NCI-H2081 treated with DMSO at 0.1 percent for 48 hours (cell line): ENCODE results near the gene CACNA1G.

ENCODE experiments used
- DNase-seq: peaks from one replicate; lab custom pipeline; 2025; lab: John Stamatoyannopoulos, UW

Gene CACNA1G

DNA sequence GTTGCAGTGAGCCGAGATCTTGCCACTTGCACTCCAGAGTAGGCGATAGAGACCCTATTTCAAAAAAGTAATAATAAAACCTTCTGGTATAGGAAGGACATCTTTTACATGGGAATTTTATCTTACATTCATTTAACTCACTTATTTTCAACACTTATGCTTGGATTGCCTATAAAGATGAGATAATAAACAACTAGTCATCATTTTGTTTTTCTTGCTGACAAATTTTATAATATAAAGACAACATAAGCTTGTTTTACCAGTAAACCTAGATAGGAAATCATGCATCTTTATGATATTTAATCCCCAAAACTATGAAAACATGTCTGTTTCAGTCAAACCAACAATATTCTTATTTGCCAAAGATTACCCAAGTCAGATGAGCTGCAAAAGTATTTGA is 91.1 kb downstream of the CACNA1G start:
- no peak for DNase-seq

DNA sequence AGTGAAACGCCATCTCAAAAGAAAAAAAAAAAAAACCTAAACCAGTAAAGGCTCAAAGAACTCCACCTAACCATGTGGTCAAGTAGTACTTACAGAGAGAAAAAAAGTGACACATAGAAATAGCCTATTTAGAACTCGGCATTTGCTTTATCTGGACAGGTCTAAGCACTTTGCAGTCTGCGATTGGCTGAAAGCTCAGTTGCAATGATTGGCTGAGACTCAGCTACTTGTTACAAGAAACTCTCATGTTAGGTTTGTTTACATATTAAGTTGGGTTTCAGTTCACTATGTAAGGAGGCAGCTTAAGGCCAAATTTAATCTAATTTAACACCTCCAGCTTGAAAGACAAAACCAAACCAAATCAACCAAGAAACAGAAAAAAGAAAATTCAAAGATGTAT is 93.2 kb downstream of the CACNA1G start:
- DNase-seq = no peak

DNA sequence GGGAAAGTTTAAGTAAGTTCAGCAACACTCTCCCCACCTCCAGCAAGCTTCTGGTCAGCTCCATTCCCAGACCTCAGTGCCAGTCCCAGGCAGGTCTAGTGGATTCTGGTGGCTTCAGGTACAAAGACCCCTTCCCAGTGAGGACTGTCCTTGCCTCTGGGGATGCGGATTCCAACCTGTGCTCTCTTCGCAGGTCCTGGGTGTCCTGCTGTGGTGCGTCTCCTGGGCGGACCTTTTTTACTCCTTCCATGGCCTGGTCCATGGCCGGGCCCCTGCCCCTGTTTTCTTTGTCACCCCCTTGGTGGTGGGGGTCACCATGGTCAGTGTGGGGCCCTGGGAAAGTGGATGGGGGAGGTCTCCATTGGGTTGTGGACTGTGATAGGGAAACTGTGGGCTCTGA is 96.0 kb downstream of the CACNA1G start:
- DNase-seq = no peak

DNA sequence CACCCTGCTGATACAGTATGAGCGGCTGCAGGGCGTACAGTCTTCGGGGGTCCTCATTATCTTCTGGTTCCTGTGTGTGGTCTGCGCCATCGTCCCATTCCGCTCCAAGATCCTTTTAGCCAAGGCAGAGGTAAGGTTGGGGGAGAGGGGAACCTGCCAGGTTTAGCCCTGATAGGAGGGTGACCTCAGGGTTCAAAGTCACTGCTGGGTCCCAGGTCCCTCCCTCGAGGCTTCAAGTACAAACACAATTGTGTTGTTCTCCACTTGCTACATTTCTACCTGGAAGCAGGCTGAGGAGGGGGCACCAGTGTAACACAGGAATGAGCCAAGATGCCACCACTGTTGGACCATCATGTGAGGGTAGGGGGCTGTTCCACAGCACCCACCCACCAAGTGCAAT is 96.5 kb downstream of the CACNA1G start:
- DNase-seq = no peak

DNA sequence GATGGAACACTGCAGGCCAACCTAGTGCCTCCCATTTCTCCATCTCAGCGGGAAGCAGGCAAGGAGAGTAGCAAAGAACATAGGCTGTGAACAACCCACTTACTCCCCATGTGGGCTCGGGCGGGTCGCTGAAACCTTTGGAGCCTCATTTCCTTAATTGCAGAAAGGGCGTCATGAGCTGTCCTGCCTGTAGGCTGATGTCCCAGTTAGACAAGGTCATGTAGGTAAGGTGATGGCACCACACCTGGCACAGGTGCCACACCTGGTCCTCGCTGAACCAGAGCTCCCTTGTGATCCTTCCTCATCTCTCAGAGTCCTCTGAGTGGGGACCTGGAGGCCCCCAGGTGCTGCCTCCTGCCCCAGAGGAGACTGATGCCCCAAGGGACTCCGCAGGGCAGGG is 97.1 kb downstream of the CACNA1G start:
- no peak for DNase-seq

DNA sequence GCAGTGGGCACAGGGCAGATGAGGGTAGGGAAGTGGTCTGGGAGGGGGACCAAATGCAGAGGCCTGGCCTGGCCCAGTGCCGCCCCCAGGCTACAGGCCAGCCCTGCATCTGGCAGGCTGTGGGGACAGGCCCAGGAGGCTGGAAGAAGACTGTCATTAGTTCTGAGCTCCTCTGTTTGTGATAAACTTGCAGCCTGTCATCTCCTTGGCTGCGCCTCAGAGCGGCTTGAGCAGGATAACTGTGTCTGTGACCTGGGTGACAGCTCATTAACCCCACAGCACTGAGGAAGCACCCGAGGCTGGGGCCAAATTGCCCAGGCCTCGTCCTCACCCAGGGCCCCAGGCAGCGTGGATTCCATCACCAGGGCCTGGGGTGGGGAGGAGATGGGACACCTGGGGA is 98.1 kb downstream of the CACNA1G start:
- no peak for DNase-seq

DNA sequence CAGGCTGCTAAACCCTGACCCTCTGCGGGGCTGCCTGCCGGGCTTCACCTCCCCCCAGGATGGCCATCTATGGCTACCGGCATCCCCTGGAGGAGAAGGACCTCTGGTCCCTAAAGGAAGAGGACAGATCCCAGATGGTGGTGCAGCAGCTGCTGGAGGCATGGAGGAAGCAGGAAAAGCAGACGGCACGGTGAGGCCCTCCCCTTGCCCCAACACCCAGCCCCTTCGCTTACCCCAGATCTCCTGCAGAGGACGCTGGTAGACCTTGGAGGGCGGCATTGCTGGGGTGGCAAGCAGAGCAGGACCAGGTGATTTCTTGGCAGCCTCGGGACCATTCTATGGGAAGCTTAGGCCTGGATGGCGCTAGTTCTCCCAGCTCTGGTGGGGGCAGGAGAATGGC is 98.7 kb downstream of the CACNA1G start:
- no peak for DNase-seq

DNA sequence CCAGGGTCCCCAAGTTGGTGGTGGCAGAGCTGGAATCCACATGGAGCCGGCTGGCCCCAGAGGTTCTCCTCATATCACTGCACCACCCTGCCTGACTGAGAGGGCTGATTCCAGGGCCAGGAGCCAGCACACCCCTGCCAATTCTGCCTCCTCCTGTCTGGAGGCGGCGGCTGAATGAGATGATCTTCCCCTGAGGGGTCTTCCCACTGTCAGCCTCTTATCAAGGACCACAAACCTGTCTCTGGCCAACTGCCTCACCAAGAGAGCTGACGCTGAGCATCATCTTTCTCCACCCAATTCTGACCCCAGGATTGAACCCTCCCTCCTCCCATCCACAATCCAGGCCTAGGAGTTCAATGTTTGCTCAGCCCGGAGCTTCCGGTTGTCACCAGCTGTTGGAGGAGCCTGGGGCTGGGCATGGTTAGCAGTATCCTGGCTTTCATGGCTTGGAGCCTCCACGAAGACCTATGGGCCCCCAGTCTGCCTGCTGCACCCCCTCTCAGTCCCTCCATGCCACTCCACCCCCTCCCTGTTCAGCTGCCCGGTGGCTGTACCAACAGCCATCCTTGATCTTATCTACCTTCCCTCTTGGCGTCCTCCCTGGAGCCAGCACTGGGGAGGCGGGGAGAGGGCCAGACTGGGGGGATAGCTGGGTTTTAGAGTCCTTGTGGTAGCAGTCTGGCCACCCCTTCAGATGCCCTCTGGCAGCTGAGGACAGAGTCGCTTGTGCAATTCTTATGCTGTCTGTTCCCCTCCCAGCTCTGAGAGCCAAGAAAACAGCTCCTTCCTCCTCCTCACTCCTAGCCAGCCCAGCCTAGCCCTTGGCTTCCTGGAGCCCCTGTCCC is 99.7 kb downstream of the CACNA1G start:
- no peak for DNase-seq

DNA sequence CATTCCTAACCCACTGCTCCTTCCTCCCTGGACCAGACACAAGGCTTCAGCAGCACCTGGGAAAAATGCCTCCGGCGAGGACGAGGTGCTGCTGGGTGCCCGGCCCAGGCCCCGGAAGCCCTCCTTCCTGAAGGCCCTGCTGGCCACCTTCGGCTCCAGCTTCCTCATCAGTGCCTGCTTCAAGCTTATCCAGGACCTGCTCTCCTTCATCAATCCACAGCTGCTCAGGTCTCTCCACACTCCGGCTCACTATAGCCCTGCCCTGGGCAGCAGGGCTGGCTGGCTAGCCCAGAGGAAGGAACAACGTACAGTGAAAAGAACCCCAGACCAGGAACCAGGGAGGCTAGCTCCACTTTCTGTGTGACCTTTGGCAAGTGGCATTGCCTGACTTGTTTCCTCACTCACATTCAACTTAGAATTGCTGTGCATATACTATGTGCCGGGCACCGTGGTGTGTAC is 100.4 kb downstream of the CACNA1G start:
- no peak for DNase-seq

DNA sequence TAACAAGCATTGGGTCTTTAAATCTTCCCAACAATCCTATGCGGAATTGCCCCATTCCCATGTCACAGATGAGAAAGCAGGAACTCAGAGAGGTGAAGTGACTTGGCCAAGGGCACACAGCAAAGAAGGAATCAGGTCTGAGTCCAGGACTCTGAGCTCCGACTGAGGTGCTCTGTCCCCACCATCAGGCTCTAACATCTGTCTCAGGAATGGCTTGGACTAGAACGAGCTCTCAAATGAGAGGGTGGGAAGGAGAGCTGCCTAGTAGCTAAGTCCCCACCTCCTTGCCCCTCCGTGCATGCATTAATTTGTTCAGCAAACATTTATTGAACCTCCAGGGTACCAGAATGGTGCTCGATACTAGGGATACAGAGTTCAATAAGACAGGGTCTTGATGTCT is 100.8 kb downstream of the CACNA1G start:
- DNase-seq = no peak

DNA sequence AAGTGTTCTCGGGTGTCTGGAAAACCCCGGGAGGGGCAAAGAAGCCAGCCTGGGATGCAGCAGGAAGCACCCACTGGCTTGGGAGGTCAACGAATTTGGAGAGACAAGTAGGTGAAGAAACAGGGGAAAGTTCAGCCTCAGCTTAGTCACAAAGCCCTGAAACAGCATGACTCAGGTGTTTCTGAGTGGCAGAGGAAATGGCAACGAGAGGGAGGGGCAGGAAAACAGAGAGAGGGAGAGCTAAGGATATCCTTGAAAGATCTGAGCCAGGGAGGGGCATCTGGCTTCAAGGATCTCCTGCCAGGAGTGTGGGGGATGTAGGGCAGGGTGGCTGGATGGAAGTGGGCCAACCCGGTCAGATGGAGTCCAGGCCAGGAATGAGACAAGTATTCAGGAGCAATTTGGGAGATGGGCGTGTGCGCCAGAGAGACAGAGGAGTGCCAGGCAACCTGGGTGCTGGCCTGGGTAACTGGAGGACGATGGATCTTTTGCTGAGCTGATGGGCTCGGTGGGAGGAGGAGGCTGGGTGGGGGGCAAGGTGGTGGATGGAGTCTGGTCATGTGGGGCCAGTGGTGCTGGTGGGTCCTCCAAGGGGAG is 101.4 kb downstream of the CACNA1G start:
- DNase-seq = no peak

DNA sequence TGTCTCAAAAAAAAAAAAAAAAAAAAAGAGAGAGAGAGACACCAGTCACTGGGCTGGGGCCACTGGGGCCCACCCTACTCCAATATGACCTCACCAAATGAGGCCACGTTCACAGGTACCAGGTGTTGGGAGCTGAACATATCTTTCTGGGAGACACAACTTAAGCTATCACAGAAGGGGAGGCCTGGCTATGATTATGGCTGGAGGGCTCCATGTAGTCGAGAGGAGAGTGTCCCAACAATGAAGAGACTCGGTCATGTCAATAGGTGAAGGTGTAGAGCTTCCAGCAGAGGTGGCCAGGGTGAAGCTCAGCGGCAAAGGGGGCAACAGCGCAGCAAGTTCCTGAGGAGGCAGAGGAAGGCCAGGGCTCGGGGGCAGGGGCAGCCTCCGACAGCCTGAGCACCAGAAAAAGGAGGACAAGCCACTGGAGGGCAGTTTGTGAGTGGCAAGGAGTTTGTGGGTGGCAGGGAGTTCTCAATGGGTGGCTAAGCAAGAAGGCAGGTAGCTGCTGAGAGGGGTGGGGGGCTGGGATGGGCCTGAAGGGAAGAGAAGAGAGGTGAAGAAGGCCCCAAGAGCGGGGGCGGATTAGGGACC is 102.2 kb downstream of the CACNA1G start:
- no peak for DNase-seq

DNA sequence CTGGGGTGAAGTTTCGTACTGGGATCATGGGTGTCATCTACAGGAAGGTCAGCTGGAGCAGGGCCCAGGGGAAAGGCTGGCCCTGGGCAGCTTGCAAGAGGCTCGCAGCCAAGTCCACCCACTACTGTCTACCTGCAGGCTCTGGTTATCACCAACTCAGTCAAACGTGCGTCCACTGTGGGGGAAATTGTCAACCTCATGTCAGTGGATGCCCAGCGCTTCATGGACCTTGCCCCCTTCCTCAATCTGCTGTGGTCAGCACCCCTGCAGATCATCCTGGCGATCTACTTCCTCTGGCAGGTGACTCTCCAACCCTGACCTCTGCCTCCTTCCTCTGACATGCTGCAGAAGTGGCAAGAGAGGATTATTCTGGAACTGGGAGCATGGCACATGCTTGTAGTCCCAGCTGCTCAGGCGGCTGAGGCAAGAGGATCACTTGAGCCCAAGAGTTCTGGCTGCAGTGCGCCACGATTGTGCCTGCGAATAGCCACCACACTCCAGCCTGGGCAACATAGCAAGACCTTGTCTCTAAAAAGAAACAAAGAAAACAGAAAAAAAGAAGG is 103.4 kb downstream of the CACNA1G start:
- no peak for DNase-seq

DNA sequence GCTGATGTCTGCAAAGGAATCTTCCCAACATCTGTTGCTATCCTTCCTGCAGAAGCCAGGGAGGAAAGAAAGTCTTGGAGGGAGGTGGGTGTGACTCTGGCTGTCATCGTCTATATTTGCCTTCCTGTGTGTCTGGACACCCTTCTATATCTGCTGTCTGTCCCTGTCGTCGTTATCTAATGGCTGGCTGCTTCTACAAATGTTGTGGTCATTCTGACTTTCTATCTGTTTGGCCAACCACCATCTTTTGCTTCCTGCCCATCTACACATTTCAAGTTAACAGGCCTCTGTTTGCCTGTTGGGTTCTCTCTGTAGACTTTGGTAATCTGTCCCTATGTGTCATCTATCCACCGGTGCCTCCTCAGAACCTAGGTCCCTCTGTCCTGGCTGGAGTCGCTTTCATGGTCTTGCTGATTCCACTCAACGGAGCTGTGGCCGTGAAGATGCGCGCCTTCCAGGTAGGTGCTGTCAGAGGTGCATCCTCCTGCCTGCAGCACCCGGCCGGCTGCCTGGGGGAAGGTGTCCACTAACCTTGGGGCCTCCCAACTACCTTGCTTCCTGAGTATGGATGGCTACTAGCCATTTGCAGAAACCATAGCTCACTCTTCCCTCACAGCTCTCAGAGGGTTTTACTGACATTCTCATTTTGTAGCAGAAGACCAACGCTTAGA is 104.4 kb downstream of the CACNA1G start:
- DNase-seq = no peak

DNA sequence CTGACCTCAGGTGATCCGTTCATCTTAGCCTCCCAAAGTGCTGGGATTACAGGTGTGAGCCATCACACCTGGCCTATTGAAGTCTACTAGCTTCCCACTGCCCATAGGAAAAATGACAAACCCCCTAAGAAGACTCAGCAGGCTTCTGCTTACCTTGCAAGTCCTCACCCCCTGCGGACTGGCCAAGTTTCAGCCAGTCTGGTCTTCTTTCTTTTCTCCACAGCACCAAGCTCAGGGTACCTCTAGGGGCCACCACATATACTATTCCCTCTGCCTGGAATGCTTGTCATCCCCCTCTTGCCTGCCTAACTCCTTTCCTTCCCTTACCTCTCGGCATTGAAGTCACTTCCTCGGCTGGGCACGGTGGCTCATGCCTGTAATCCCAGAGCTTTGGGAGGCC is 105.3 kb downstream of the CACNA1G start:
- DNase-seq = no peak

DNA sequence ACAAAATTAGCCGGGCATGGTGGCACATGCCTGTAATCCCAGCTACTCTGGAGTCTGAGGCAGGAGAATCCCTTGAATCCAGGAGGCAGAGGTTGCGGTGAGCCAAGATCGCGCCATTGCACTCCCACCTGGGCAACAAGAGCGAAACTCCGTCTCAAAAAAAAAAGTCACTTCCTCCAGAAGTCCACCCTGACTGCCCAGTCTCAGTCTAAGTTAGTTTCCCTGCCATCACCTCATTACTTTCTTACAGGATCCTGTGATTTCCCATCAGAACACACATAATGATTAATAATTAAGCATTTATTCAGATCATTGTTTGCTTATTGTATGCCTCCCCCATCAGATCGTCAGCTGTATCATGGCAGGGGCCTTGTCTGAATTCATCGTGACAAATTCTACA is 105.8 kb downstream of the CACNA1G start:
- no peak for DNase-seq

DNA sequence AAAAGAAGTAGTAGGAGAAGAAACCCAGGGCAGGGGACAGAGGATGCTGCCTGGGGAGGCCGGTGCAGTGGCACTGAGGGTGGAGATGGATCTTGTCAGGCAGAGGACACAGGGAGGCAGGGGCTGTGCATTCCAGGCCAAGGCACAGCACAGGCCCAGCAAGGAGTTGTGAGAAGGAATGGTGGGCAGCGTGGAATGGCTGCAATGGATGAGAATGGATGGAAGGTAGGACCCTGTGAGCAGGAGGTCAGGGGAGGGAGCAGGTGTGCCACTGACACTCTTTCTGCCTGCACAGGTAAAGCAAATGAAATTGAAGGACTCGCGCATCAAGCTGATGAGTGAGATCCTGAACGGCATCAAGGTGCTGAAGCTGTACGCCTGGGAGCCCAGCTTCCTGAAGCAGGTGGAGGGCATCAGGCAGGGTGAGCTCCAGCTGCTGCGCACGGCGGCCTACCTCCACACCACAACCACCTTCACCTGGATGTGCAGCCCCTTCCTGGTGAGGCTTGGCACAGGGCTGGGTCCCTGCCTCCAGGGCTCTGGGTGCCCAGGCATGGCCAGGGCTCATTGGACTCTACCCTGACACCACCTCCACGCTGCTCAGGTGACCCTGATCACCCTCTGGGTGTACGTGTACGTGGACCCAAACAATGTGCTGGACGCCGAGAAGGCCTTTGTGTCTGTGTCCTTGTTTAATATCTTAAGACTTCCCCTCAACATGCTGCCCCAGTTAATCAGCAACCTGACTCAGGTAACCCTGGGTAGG is 106.9 kb downstream of the CACNA1G start:
- no peak for DNase-seq

DNA sequence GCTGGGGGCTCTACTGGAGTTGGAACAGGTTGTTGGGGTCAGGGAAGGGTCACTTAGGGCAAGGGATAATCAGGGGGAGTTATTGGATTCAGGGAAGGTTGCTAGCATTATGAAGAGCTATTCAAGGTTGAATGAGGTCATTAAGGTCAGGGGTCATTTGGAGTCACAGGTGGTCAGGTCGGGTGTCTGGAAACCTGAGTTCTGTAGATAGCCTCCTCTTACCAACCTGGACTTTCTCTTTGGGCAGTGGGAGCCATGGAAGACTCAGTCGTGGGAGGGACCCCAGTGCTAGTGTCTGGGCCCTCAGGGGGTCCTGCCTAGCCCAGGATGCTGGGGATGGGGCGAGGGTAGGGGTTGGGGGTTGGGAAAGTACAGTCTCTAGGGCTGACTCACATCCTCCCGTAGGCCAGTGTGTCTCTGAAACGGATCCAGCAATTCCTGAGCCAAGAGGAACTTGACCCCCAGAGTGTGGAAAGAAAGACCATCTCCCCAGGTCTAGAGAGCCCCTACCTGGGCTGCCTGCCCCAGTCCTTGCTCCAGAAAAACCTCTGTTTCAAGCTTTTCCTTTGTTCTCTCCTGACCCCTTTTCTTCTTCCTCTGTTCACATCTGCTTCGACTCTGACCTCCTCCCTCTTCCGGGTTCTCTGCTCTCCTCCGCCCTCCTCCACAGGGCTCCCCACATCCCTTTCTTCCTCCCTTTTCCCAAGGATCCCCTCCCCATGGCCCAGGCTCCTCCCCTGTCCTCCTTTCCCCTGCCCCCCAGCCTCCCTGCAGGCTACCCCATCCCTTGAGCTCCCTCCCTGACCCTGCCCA is 107.7 kb downstream of the CACNA1G start:
- no peak for DNase-seq

DNA sequence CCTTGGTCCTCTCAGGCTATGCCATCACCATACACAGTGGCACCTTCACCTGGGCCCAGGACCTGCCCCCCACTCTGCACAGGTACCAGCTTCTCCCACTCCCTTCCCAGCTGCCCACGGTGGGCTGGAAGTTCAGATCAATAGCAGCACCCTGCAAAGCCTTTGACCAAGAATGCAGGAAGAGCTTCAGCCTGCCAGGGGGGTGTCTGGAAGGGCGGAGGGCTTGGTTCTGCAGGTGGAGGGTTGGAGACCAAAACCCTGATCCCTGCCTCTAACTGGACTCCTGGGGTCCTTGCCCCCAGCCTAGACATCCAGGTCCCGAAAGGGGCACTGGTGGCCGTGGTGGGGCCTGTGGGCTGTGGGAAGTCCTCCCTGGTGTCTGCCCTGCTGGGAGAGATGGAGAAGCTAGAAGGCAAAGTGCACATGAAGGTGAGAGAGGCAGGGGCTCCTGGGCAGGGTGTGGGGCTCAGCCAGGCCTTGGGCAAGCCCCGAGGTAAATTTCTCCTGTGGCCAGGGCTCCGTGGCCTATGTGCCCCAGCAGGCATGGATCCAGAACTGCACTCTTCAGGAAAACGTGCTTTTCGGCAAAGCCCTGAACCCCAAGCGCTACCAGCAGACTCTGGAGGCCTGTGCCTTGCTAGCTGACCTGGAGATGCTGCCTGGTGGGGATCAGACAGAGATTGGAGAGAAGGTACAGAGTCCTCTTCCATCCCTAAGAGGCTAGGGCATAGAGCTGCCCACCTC is 108.5 kb downstream of the CACNA1G start:
- DNase-seq = no peak

DNA sequence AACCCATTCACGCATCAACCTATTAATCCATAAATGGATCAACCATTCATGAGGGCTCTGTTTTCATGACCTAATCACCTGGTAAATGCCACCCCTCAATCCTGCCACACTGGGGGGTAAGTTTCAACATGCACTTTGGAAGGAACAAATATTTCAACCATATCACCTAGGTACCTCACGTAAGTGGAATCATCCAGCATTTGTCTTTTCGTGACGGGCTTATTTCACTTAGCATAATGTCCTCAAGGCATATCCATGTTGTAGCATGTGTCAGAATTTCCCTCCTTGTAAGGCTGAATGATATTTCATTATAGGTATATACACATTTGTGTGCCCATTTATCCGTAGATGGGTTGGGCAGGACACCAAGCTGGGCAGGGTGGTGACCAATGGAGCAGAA is 111.6 kb downstream of the CACNA1G start:
- DNase-seq = no peak
